DMS79 (cell line): Measurements from ENCODE around the gene PTPRK.

Source experiments
- DNase-seq: peaks from one replicate; lab custom pipeline; 2025; lab: John Stamatoyannopoulos, UW

The PTPRK gene

GRCh38 chr6:128388380-128388779 lies 132.0 kb downstream of the PTPRK start:
- no peak for DNase-seq

- DNase-seq: no peak
These were observed 139.5 kb downstream of the PTPRK start for GRCh38 chr6:128380891-128381290.

- no peak for DNase-seq
These were observed 140.8 kb downstream of the PTPRK start for GRCh38 chr6:128379577-128379976.

GRCh38 chr6:128376952-128377503 lies 143.4 kb downstream of the PTPRK start:
- no peak for DNase-seq

- DNase-seq: no peak
These were observed 149.3 kb downstream of the PTPRK start for GRCh38 chr6:128371136-128371535.

- DNase-seq: no peak
These were observed 150.3 kb downstream of the PTPRK start for GRCh38 chr6:128370072-128370471.

- DNase-seq: no peak
These were observed 152.0 kb downstream of the PTPRK start for GRCh38 chr6:128368213-128368944.

- DNase-seq: no peak
These were observed 153.0 kb downstream of the PTPRK start for GRCh38 chr6:128367437-128367836.

GRCh38 chr6:128365520-128366160 lies 154.8 kb downstream of the PTPRK start:
- no peak for DNase-seq

- DNase-seq: no peak
These were observed 155.5 kb downstream of the PTPRK start for GRCh38 chr6:128364766-128365519.

GRCh38 chr6:128363020-128363813 lies 157.2 kb downstream of the PTPRK start:
- no peak for DNase-seq

- DNase-seq: no peak
These were observed 159.0 kb downstream of the PTPRK start for GRCh38 chr6:128361378-128361777.

- no peak for DNase-seq
These were observed 162.1 kb downstream of the PTPRK start for GRCh38 chr6:128358244-128358776.

GRCh38 chr6:128357392-128358130 lies 162.8 kb downstream of the PTPRK start:
- no peak for DNase-seq

- no peak for DNase-seq
These were observed 168.0 kb downstream of the PTPRK start for GRCh38 chr6:128352366-128352765.

- DNase-seq: no peak
These were observed 169.2 kb downstream of the PTPRK start for GRCh38 chr6:128351255-128351514.

- DNase-seq: no peak
These were observed 169.8 kb downstream of the PTPRK start for GRCh38 chr6:128350416-128351254.

GRCh38 chr6:128347123-128347522 lies 173.3 kb downstream of the PTPRK start:
- DNase-seq: no peak

GRCh38 chr6:128346569-128346968 lies 173.8 kb downstream of the PTPRK start:
- no peak for DNase-seq

GRCh38 chr6:128345278-128345677 lies 175.1 kb downstream of the PTPRK start:
- no peak for DNase-seq
